ENCODE results near the gene MTAP. TPM values are rescaled to one million over a fixed set of nuclear protein-coding genes. Genes with fewer than 3 reads are reported as not detected.
A peak's percentile ranks its signal among the peaks of the same experiment; 100 is the strongest.

The MTAP gene
- total RNA-seq, 1 experiment from 2014 or later, result 1.9 TPM

GRCh38 chr9:21804331-21804730, 1.9 kb downstream of the MTAP start:
- DNase-seq (ENCODE audit: low read depth), result no peak

- no peak for DNase-seq (ENCODE audit: low read depth)
Observed at GRCh38 chr9:21804791-21805190, 2.4 kb downstream of the MTAP start.

GRCh38 chr9:21806644-21807043, 4.2 kb downstream of the MTAP start:
- DNase-seq (ENCODE audit: low read depth), result no peak

- DNase-seq (ENCODE audit: low read depth), result no peak
Observed at GRCh38 chr9:21810388-21810787, 8.0 kb downstream of the MTAP start.

- no peak for DNase-seq (ENCODE audit: low read depth)
Observed at GRCh38 chr9:21810881-21811280, 8.4 kb downstream of the MTAP start.

GRCh38 chr9:21811914-21812313, 9.5 kb downstream of the MTAP start:
- no peak for DNase-seq (ENCODE audit: low read depth)

GRCh38 chr9:21812415-21812814, 10.0 kb downstream of the MTAP start:
- DNase-seq (ENCODE audit: low read depth), result peak; percentile 78

- DNase-seq (ENCODE audit: low read depth), result peak; percentile 58
Observed at GRCh38 chr9:21812946-21813568, 10.6 kb downstream of the MTAP start.

GRCh38 chr9:21813575-21814473, 11.4 kb downstream of the MTAP start:
- peak; percentile 56 for DNase-seq (ENCODE audit: low read depth)

- DNase-seq (ENCODE audit: low read depth), result no peak
Observed at GRCh38 chr9:21815643-21816042, 13.2 kb downstream of the MTAP start.

GRCh38 chr9:21817176-21817575, 14.7 kb downstream of the MTAP start:
- DNase-seq (ENCODE audit: low read depth), result no peak

- no peak for DNase-seq (ENCODE audit: low read depth)
Observed at GRCh38 chr9:21825637-21826036, 23.2 kb downstream of the MTAP start.

- no peak for DNase-seq (ENCODE audit: low read depth)
Observed at GRCh38 chr9:21828853-21829410, 26.5 kb downstream of the MTAP start.

GRCh38 chr9:21830589-21830988, 28.2 kb downstream of the MTAP start:
- DNase-seq (ENCODE audit: low read depth), result no peak

- DNase-seq (ENCODE audit: low read depth), result no peak
Observed at GRCh38 chr9:21831841-21832509, 29.5 kb downstream of the MTAP start.

GRCh38 chr9:21833090-21833801, 30.8 kb downstream of the MTAP start:
- no peak for DNase-seq (ENCODE audit: low read depth)

GRCh38 chr9:21835121-21835520, 32.7 kb downstream of the MTAP start:
- no peak for DNase-seq (ENCODE audit: low read depth)

GRCh38 chr9:21836437-21837161, 34.2 kb downstream of the MTAP start:
- no peak for DNase-seq (ENCODE audit: low read depth)

GRCh38 chr9:21837501-21837900, 35.1 kb downstream of the MTAP start:
- DNase-seq (ENCODE audit: low read depth), result no peak

- DNase-seq (ENCODE audit: low read depth), result no peak
Observed at GRCh38 chr9:21840647-21841046, 38.2 kb downstream of the MTAP start.

- DNase-seq (ENCODE audit: low read depth), result no peak
Observed at GRCh38 chr9:21841133-21841532, 38.7 kb downstream of the MTAP start.
